ENCODE results near the gene ZBTB11.
"Not testable (repeated sequence)": the region's sequence is repeated elsewhere in the genome, so short reads cannot be mapped to it uniquely, and the experiment has no call there.

Gene ZBTB11

GRCh38 chr3:101643861-101644613 lies 32.9 kb downstream of the ZBTB11 start:
- peak; percentile 25 to 27 for DNase-seq (ENCODE audit: low read depth in 2 of 2)

- DNase-seq (ENCODE audit: low read depth in 2 of 2) = no peak
Measured at GRCh38 chr3:101643009-101643844, 33.7 kb downstream of the ZBTB11 start.

- no peak for DNase-seq (ENCODE audit: low read depth in 2 of 2)
Measured at GRCh38 chr3:101642441-101642840, 34.5 kb downstream of the ZBTB11 start.

DNA sequence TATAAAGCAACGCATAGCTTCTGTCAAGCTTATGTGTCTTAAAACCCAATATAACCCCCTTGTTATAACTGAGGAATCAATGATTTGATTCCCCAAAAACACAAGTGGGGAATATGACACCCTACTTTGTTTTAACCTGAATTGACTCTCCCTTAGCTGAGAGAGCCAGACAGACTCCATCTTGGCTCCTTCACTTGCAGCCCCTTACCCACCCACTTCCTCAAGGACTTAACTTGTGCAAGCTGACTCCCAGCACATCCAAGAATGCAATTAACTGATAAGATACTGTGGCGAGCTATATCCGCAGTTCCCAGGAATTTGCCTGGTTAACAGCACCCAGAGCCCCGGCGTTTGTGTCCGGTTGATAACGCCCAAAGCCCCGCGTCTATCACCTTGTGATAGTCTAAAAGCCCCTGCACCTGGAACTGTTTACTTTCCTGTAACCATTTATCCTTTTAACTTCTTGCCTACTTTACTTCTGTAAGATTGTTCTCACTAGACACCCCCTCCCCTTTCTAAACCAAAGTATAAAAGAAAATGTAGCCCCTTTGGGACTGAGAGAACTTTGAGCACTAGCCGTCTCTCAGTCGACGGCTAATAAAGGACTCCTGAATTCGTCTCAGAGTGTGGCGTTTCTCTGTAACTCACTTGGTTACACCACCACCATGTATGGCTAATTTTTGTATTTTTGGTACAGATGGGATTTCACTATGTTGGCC lies 35.4 kb downstream of the ZBTB11 start:
- DNase-seq (ENCODE audit: low read depth in 2 of 2) = not testable (repeated sequence)

DNA sequence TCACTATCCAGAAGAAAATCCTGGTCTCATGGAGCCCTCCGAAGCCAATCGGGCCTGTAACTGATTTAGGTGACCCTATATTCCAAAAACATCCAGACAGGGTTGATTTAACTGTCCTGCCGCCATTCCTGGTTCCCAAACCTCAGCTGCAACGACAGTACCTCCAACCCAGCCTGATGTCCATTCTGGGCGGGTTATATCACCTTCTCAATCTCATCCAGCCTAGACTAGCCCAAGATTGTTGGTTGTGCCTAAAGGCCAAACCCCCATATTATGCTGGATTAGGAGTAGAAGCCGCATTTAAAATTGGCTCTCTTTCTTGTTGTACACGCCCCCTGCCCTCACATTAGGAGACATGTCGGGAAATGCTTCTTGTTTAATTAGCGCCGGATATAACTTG lies 36.7 kb downstream of the ZBTB11 start:
- DNase-seq (ENCODE audit: low read depth in 2 of 2) = no peak

DNA sequence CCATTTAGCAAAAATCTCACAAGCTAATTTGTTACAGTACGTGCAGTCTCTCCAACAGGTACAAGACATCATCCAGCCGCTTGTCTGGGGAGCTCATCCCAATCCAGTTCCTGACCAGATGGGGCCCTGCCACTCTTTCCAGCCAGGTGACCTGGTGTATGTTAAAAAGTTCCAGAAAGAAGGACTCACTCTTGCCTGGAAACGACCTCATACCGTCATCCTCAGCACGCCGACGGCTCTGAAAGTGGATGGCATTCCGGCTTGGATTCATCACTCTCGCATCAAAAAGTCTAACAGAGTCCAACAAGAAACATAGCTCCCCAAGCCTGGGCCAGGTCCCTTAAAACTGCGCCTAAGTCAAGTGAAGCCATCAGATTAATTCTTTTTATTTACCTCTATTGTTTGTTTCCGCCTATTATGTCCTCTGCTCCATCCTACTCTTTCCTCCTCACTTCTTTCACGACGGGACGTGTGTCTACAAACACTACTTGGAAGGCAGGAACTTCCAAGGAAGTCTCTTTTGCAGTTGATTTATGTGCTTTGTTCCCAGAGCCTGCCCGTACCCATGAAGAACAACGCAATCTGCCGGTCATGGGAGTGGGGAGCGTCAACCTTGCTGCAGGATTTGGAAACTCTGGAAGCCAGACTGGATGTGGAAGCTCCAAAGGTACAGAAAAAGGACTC lies 37.5 kb downstream of the ZBTB11 start:
- DNase-seq (ENCODE audit: low read depth in 2 of 2) = no peak

DNA sequence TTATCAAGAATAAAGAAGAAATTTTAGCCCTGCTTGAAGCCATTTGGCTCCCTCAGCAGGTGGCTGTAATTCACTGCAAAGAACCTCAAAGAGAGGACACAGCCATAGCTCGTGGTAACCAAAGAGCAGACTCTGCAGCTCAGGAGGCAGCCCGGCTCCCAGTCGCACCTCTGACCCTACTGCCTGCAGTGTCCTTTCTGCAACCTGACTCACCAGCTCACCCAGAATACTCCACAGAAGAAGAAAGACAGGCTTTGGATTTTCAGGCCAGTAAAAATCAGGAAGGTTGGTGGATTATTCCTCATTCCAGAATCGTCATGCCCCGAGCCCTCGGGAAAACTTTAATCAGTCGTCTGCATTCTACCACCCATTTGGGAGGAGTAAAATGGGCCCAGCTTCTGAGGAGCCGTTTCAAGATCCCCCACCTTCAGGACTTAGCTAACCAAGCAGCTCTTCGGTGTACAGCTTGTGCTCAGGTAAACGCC lies 38.6 kb downstream of the ZBTB11 start:
- DNase-seq (ENCODE audit: low read depth in 2 of 2) = no peak

- DNase-seq (ENCODE audit: low read depth in 2 of 2) = no peak
Measured at GRCh38 chr3:101637451-101637850, 39.5 kb downstream of the ZBTB11 start.

DNA sequence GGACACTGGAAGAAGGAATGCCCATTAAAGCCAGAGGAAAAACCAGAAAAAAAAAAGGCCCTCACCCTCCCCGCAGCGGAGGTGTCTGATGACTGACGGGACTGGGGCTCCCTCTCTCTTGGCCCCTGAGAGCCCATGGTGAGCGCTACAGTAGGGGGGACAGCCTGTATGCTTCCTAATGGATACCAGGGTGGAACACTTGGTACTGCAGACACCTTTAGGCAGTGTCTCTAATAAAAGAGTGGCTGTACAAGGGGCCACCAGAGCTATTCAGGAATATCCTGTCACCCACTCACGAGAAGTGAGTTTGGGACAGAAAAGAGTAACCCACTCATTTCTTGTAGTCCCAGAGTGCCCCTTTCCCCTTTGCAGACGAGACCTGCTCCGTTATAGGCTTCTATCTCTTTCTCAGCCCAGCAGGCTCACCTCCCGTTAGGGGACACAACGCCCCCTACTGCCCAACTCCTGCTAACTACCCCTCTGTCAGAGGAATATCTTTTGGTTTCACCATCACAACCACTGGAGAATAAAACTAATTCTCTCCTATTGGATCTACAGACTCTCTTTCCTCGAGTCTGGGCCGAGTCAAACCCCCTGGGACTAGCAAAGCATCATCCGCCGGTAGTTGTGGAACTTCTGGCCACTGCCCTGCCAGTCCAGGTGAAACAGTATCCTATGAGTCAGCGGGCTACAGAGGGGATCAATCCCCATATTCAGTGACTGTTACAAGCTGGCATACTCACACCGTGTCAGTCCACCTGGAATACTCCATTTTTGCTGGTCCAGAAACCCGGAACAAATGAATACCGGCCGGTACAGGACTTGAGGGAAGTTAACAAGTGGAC lies 40.8 kb downstream of the ZBTB11 start:
- peak; percentile 45 to 47 for DNase-seq (ENCODE audit: low read depth in 2 of 2)

- no peak for DNase-seq (ENCODE audit: low read depth in 2 of 2)
Measured at GRCh38 chr3:101635345-101635744, 41.6 kb downstream of the ZBTB11 start.

GRCh38 chr3:101634591-101635196 lies 42.2 kb downstream of the ZBTB11 start:
- DNase-seq (ENCODE audit: low read depth in 2 of 2) = no peak

DNA sequence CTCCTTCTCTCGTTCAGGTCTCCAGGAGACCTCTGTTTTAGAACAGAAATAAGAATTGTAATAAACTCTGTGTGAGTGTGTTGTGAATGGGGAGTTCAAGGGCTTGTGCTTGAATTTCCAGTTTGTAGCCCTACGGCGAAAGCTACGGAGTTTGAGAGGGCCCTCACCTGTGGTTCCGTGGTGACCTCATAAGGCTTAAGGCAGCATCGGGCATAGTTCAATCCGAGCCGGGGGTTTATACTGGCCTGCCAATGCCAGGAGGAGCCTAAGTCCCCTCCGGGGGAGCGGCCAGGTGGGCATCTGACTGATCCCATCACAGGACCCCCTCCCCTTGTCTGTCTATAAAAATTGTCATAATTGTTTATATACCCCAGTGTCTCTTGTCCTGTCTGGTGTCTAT lies 43.7 kb downstream of the ZBTB11 start:
- no peak for DNase-seq (ENCODE audit: low read depth in 2 of 2)

DNA sequence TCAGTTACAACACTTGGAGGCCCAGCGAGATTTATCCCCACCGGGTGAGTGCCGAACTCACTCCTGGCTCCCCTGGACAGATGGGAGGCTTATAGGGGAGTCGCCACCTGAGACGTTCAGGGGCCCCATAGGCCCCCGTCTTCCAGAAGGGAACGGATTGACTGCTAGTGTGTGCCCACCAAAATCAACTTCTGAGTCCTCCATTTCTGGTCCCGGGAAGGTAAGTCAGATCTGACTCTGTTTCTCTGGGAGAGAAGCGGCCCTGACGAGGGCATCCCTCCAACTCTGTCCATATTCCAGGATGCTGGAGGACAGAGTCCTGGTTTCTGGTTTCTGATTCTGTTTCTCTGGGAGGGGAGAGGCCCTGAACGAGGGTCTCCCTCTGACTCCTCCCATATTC lies 44.3 kb downstream of the ZBTB11 start:
- no peak for DNase-seq (ENCODE audit: low read depth in 2 of 2)

GRCh38 chr3:101631959-101632358 lies 45.0 kb downstream of the ZBTB11 start:
- DNase-seq (ENCODE audit: low read depth in 2 of 2) = not testable (repeated sequence)

DNA sequence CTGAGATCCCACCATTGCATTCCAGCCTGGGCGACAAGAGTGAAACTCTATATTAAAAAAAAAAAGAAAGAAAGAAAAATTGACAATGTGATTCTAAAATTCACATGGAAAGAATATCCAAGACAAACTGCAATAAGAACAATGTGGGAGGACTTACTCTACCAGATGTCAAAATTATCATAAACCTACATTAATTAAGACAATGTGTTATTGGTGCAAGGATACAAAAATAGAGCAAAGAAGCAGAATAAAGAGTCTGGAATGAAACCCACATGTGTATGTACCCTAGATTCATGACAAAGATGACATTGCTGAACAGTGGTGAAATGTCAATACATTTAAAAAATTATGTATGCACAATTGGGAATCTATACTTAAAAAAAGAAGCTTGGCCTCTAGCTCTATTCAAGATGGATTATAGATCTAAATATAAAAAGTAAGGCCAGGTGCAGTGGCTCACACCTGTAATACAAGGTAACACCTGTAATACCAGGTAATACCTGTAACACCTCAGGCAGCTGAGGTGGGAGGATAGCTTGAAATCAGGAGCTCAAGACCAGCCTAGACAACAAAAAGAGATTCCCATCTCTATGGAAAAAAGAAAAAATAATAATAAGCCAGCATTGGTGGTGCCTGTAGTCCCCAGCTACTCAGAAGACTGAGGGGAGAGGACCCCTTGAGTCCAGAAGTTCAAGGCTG lies 45.7 kb downstream of the ZBTB11 start:
- DNase-seq (ENCODE audit: low read depth in 2 of 2) = no peak

- no peak for DNase-seq (ENCODE audit: low read depth in 2 of 2)
Measured at GRCh38 chr3:101629219-101629618, 47.7 kb downstream of the ZBTB11 start.

DNA sequence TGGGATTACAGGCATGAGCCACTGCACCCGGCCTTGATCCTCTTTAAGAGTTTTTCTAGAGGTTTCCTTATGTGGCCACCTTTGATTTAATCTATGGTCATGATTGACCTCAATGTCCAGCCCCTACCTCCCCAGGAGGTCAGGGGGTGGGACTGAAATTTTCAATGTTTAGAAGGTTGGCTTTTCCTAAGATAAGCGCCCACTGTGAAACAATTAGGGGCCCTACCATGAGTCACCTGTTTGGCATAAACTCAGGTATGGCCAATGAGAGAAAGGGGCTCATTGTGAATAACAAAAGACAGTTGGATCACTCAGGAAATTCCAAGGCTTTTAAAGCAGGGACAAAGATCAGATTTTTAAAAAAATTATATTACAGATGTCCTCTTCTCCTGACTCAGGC lies 51.1 kb downstream of the ZBTB11 start:
- DNase-seq (ENCODE audit: low read depth in 2 of 2) = no peak

DNA sequence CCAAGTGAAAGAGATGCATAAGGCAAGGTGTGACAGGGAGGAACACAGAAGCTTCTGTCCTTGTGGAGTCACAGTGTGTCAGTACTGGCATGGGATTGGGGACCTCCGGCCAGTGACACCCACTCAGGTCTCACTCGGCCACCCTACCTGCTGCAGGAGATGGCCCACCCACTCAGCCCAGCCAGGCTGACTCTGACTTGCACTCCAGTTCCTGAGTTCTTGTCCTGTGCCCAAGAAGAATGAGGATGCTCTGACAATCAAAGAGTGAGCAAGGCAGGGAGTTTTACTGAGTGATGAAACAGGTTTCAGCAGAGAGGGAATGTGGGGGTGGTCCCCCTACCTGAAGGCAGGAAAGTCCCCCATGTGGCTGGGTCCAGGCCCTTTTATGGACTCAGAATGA lies 52.1 kb downstream of the ZBTB11 start:
- DNase-seq (ENCODE audit: low read depth in 2 of 2) = no peak

DNA sequence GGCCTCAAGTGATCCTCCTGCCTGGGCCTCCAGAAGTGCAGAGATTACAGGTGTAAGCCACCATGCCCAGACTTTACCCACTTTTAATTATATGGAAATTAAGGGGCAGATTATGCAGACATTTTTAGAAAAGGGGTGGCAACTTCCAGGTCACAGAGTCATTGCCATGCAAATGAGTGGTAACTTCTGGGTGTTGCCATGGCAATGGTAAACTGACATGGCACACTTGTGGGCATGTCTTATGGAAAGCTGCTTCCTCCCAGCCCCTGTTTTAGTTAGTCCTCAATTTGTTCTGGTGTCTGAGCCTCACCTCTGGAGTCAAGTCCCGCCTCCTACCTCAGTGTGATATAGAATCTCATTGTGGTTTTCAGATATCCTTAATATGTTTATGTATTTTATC lies 53.3 kb downstream of the ZBTB11 start:
- DNase-seq (ENCODE audit: low read depth in 2 of 2) = no peak

DNA sequence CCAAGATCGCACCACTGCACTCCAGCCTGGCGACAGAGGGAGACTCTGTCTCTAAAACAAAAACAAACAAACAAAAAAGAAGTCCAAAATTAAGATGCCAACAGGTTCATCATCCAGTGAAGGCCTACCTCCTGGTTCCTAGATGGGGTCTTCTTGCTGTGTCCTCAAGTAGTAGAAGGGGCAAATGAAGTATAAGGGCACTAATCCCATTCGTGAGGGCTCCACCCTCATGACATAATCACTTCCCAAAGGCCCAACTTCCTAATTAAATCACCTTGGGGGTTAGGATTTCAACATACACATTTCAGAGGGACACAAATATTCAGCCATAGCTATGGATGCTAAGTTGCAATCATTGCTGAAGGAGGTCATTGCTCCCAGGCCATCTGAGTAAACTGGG lies 57.2 kb downstream of the ZBTB11 start:
- DNase-seq (ENCODE audit: low read depth in 2 of 2) = no peak

Measured in stimulated activated CD8-positive, alpha-beta memory T cell treated with anti-CD3 and anti-CD28 coated beads, Interleukin-15, amount 100 ng/mL, for 48 hours (primary cell).